Left lobe of liver (tissue), 2 donors: ENCODE results near the gene MEF2B. TPM values are rescaled to one million over a fixed set of nuclear protein-coding genes. Genes with fewer than 3 reads are reported as not detected.
A peak's percentile ranks its signal among the peaks of the same experiment; 100 is the strongest.
"Not testable (repeated sequence)": the region's sequence is repeated elsewhere in the genome, so short reads cannot be mapped to it uniquely, and the experiment has no call there.

ENCODE experiments used
- ATAC-seq: fragments of 200-7000 bp; cut with Tn5 transposase; one replicate; pipeline ENCODE4 v1.9.1; 2020; ENCODE audit warnings: mild to moderate bottlenecking, moderate library complexity
- DNase-seq: peaks from one replicate; pipeline ENCODE4 v3.0.0-alpha.2; 2020; ENCODE audit warnings: low spot score
- total RNA-seq: library from RNA; stranded (reverse); gene quantifications from one replicate; pipeline ENCODE4 v1.2.1, GENCODE V29; 2021
- donor health status: DM: no; HTN: no; CAD: no; lungs with moderate emphysema.
- donor health status: DM: no; HTN: yes; CAD: no.

The MEF2B gene
- total RNA-seq, 1 donor from 2014 or later, result 2.8 TPM

DNA sequence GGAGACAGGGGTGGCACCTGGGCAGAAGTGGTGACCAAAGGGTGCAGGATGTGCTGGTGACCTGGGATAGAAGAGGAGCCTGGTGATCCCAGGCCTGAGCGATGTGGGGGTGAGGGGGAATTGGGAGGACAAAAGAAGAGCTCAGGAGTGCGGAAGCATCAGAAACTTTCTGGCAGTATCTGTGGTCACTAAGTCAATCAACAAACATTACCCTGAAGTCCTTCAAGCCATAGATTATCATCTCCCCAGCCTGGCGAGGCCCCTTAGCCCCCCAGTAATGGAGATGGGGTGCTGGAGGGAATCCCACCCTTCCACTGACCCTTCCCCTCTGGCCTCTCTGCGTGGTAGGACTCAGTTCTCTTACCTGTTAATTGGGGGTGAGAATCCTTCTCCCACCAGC lies 10.5 kb downstream of the MEF2B start:
- no peak for DNase-seq
- ATAC-seq, result no peak

DNA sequence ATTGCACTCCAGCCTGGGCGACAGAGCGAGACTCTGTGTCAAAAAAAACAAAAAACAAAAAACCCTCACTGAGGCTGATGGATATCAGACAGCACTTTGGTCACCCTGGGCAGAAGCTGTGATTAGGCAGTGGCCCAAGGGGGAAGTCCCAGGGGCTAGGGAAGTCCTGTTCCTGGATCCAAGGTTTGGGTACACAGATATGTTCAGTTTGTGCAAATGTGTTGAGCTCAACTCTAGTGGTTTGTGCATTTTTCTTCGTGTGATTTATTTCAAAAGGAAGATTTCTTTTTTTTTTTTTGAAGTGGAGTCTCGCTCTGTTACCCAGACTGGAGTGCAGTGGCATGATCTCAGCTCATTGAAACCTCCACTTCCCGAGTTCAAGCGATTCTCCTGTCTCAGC lies 12.3 kb downstream of the MEF2B start:
- DNase-seq, result no peak
- ATAC-seq, result peak; percentile 73

GRCh38 chr19:19155495-19156219 lies 14.4 kb downstream of the MEF2B start:
- DNase-seq (no peak), ATAC-seq (no peak)

DNA sequence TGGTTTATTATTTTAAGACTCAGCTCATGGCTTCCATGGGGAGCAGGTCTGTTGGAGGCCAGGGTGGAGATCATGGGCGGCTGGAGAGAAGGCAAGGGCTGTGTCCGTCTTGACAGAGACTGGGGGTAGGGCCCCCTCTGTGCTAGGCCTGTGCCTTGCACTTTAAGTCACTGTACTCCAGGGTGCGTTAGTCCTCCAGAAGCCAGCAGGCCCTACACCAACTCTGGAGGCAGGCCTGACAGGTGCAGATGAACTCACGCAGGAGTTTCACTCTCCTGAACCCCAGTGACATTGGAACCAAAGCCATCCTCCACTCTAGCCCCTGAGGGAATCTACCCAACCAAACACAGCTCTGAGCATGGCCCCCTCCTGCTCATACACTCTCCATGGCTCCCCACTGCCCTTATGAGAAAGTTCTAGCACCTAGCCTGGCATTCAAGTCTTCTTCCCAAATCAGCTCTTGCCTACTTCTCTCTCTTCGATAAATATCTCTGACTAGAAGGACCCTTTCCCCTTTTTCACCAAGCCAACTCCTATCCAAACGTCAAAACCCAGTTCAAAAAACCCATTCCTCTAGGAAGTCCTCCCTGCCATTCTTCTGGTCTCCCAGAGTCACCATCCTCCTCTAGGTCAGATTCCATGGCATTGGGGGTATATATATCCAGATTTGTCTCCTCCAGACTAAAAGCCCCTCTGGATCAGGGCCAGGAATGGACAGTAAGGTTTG lies 15.1 kb downstream of the MEF2B start:
- ATAC-seq (no peak), DNase-seq (no peak)

GRCh38 chr19:19152668-19153384 lies 17.2 kb downstream of the MEF2B start:
- DNase-seq (no peak), ATAC-seq (no peak)

- DNase-seq, result no peak
- no peak for ATAC-seq
These were observed 18.6 kb downstream of the MEF2B start for GRCh38 chr19:19151418-19151817.

DNA sequence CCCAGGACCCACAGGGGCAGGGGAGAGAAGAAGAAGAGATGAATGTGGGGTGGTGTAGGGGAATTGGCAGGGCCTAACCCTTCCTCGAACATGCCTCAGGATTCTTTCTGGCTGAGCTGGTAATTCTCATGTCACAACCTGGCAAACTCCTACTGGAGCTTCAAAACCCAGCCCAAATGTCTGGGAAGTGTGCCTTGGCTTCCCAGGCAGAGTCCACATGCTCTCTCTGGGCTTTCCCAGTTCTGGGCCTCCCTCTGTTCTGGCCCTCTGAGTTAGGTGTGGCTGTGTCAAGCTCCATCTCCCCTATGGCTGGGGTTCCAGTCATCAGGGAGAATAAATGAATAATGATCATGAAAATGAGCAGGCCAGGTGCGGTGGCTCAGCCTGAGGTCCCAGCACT lies 20.6 kb downstream of the MEF2B start:
- no peak for ATAC-seq
- DNase-seq, result no peak

DNA sequence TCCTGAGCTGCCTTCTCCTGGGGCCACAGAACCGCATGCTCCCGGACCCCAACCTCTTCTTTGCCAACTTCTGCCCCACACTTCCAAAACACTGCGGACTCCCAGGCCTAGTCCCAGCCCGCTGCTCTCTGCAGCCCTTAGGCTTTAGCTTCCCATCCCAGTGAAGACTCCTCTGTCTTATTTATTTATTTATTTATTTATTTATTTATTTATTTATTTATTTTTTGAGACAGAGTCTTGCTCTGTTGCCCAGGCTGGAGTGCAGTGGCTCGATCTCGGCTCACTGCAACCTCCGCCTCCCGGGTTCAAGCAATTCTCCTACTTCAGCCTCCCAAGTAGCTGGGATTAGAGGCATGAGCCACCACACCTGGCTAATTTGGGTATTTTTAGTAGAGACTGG lies 21.6 kb downstream of the MEF2B start:
- not testable (repeated sequence) for ATAC-seq

DNA sequence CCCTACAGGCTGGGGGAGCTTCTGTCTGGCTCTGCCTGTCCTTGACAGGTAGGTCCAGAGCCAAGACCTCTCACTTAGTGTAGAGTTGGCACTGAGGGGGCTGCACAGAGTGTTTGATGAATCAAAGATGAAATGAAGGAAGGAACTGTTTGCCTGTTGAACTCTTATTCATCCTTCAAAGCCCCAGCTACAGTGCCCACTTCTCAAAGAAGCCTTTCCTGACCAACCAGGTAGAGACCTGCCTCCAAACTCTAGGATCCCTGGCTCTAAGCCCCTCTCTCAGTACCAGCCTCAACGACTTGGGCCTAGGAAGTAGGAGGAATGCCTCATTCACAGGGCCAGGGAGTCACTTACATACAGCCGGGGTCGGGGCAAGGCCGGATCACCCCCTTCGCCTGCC lies 22.7 kb downstream of the MEF2B start:
- DNase-seq (no peak), ATAC-seq (no peak)

More for the DNA sequence above, 21.6 kb downstream of the MEF2B start:
- not testable (repeated sequence) for DNase-seq

DNA sequence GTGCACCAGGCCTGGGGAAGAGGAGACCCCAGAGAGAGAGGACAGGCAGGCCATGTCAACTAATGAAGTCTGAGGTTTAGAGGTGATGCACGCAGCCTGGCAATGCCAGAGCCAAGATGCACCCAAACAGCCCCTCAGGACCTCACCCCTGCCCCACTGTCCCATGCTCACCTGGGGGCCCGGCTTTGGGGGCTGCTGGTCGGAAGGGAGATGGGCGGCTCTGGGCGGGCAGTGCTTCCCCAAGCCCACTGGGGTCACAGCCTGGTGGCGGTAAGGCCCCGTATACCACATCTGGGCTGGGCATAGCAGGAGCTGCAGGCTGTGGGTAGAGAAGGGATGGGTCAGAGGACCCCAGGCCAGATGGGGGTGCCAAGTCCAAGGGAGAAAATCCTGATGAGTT lies 23.2 kb downstream of the MEF2B start:
- no peak for ATAC-seq
- DNase-seq, result no peak

DNA sequence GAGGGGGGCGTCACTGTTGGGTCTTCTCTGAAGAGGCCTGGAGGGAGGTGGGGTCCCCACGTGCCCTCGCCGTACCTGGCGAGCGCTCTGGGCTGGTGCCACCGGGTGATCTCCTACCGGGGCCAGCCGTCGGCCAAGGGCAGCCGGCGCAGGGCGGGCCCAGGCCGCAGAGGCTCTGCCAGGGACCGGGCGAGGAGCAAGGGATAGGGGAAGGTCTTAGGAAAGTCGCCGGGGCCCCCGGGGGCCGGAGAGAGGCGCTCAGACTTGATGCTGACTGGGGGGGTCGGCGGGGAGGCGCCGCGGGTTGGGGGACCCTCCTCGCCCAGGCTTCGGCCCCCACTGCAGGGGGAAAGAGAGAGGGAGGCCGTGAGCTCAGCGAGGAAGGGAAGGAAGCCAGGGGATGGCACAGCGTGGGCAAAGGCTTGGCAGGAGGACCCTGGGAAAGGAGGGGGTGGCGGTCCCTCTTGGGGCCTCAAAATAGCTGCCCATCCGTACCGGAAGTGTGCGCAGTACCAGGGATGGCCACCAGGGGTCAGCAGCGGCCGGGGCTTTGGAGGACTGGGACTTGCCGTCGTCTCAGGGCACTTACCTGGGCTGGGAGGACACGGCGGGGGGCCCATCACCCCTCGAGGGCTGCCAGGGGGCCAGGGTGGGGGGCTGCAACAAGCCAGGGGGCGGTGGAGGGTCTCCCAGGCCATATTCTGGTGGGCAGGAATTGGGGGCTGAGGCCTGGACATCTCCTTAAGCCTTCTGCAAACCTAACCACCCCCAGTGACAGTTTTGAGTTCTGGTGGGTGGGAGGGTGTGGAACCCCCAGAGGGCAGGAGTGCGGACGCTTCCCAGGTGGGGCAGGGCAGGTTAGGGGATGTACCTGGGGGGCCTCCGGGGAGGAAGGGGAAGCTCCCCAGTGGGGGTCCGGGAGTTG lies 24.1 kb downstream of the MEF2B start:
- DNase-seq, result peak; percentile 81
- ATAC-seq, result peak; percentile 86

GRCh38 chr19:19145281-19145680 lies 24.8 kb downstream of the MEF2B start:
- no peak for DNase-seq
- no peak for ATAC-seq

DNA sequence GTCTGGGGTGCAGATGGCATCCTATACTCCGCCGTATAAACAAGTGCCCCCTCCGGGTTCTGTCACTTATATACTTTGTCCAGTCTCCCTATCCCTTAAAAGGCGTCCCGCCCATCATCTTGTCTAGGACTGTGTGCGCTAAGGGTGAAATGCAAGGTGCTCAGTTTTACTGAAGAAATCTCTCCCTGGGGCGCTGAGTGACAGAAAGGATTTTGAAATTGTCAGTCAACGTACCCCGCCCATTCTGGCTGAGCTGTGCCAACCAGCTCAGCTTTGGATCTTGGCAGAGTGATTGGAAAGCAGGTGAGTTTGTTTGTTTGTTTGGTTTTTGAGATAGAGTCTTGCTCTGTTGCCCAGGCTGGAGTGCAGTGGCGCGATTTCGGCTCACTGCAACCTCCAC lies 27.7 kb downstream of the MEF2B start:
- ATAC-seq, result peak; percentile 16
- DNase-seq, result no peak

DNA sequence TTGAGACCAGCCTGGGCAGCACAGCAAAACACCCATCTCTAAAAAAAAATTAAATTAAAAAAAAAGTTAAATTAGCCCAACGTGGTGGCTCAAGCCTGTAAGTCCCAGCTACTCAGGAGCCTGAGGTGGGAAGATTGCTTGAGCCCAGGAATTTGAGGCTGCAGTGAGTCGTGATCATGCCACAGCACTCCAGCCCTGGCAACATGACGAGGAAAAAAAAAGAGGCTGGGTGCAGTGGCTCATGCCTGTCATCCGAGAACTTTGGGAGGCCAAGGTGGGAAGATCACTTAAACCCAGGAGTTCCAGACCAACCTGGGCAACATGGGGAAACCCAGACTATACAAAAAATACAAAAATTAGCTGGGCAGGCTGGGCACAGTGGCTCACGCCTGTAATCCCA lies 29.6 kb downstream of the MEF2B start:
- DNase-seq, result no peak
- no peak for ATAC-seq

GRCh38 chr19:19139876-19140229 lies 30.2 kb downstream of the MEF2B start:
- no peak for DNase-seq

DNA sequence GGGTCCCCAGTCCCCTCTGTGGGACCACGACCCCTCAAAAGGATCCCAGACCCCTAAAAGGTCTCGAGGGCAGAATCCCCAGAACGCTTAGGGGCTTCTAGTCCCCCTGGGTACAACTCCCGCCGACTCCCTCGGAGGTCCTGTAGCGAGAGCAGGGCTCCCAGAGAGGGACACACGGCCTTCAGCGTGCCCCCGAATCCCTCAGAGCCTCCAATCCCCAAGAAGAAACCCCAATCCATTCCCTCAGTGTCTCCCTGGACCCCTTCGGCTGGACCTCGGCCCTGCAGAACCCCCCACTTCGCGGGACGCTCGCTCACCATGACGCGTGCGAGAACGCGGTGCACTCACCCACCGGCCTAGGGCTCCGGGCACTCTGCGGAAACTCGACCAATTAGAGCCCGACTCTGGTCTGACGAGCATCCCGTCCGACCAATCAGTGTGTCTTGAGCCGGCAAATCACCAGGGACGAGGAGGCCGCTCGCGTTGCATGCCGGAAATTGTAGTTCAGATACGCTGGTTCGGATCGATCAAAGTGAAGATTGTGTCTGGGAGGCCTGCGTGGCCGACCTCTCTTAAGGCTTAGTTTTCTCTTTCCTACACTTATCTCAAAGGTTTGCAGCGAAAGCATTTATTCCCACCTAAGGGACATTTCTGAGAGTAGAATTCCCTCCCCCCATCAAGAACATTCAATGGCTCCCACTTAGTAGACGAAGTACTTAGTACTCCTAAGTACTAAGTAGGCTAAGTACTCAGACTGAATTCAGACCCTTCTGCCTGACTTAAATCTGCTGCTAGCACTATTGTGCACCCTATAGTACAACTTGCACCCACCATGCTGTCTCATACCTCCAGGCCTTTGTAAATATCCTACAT lies 31.7 kb downstream of the MEF2B start, which contains the start of gene TMEM161A:
Gene TMEM161A, minus strand, starts transcription at position 370 of the 873 bp plus-strand sequence. Its CDS starts 50 bp downstream, at position 320.
- ATAC-seq (peak; percentile 95), DNase-seq (peak; percentile 100)

More at GRCh38 chr19:19139876-19140229, 30.2 kb downstream of the MEF2B start:
- no peak for ATAC-seq

GRCh38 chr19:19137556-19138108 lies 32.4 kb downstream of the MEF2B start:
- peak; percentile 4 for ATAC-seq

DNA sequence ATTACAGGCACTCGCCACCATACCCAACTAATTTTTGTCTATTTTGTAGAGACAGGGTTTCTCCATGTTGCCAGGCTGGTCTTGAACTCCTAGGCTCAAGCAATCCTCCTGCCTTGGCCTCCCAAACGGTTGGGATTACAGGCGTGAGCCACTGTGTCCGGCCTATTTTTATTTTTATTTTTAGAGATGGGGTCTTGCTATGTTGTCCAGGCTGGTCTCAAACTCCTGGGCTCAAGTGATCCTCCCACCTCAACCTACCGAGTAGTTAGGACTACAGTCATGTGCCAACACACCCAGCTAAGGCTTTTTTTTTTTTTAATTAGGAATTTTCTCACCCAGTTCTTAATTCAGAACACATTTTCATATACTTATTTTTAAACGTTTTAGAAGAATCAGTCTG lies 34.4 kb downstream of the MEF2B start:
- not testable (repeated sequence) for DNase-seq, ATAC-seq

More at GRCh38 chr19:19137556-19138108, 32.4 kb downstream of the MEF2B start:
- DNase-seq, result no peak

GRCh38 chr19:19134687-19135158 lies 35.3 kb downstream of the MEF2B start:
- DNase-seq (no peak), ATAC-seq (no peak)
